ENCODE measurements around the gene FRK. TPM values are rescaled to one million over a fixed set of nuclear protein-coding genes. Genes with fewer than 3 reads are reported as not detected.
"Not testable (repeated sequence)": the region's sequence is repeated elsewhere in the genome, so short reads cannot be mapped to it uniquely, and the experiment has no call there.

The FRK gene
- polyA plus RNA-seq, 1 donor from 2014 or later, result 0.04 TPM

- H3K4me1 Mint-ChIP-seq, result no peaks in the 10 kb centered on the region
- peaks cover 1% of the 10 kb centered on the region for H3K27me3 Mint-ChIP-seq
- H3K4me3 Mint-ChIP-seq, result no peak overlapping the region
- no peaks in the 10 kb centered on the region for H3K9me3 Mint-ChIP-seq
- no peaks in the 10 kb centered on the region for H3K36me3 Mint-ChIP-seq
- no peak overlapping the region for H3K27ac Mint-ChIP-seq
Measured at GRCh38 chr6:115977220-115977619, 83.5 kb downstream of the FRK start.

GRCh38 chr6:115976321-115976870 is 84.3 kb downstream of the FRK start:
- peaks cover 1% of the 10 kb centered on the region for H3K27me3 Mint-ChIP-seq
- H3K4me3 Mint-ChIP-seq, result no peak overlapping the region
- no peaks in the 10 kb centered on the region for H3K9me3 Mint-ChIP-seq
- H3K36me3 Mint-ChIP-seq, result no peaks in the 10 kb centered on the region
- H3K4me1 Mint-ChIP-seq, result no peaks in the 10 kb centered on the region
- H3K27ac Mint-ChIP-seq, result no peak overlapping the region

- H3K36me3 Mint-ChIP-seq, result no peaks in the 10 kb centered on the region
- no peak overlapping the region for H3K4me3 Mint-ChIP-seq
- H3K9me3 Mint-ChIP-seq, result no peaks in the 10 kb centered on the region
- H3K4me1 Mint-ChIP-seq, result no peaks in the 10 kb centered on the region
- H3K27ac Mint-ChIP-seq, result no peak overlapping the region
- H3K27me3 Mint-ChIP-seq, result peaks cover 1% of the 10 kb centered on the region
Measured at GRCh38 chr6:115972679-115973078, 88.0 kb downstream of the FRK start.

GRCh38 chr6:115971785-115972184 is 88.9 kb downstream of the FRK start:
- Mint-ChIP-seq H3K36me3 (no peaks in the 10 kb centered on the region), H3K9me3 (no peaks in the 10 kb centered on the region), H3K27me3 (peaks cover 1% of the 10 kb centered on the region), H3K4me3 (no peak overlapping the region), H3K27ac (no peak overlapping the region), H3K4me1 (no peaks in the 10 kb centered on the region)

GRCh38 chr6:115969930-115970273 is 90.8 kb downstream of the FRK start:
- Mint-ChIP-seq H3K27me3 (peaks cover 1% of the 10 kb centered on the region), H3K4me3 (no peak overlapping the region), H3K36me3 (no peaks in the 10 kb centered on the region), H3K4me1 (no peaks in the 10 kb centered on the region), H3K9me3 (no peaks in the 10 kb centered on the region), H3K27ac (no peak overlapping the region)

- Mint-ChIP-seq H3K4me3 (no peak overlapping the region), H3K27me3 (peaks cover 1% of the 10 kb centered on the region), H3K4me1 (no peaks in the 10 kb centered on the region), H3K27ac (no peak overlapping the region), H3K36me3 (no peaks in the 10 kb centered on the region), H3K9me3 (no peaks in the 10 kb centered on the region)
Measured at GRCh38 chr6:115969207-115969929, 91.3 kb downstream of the FRK start.

GRCh38 chr6:115960286-115960685 is 100.4 kb downstream of the FRK start:
- H3K27me3 Mint-ChIP-seq, H3K4me3 Mint-ChIP-seq, H3K27ac Mint-ChIP-seq, H3K9me3 Mint-ChIP-seq, H3K4me1 Mint-ChIP-seq, H3K36me3 Mint-ChIP-seq: not testable (repeated sequence)

- no peaks in the 10 kb centered on the region for H3K27me3 Mint-ChIP-seq
- H3K4me1 Mint-ChIP-seq, result no peaks in the 10 kb centered on the region
- H3K9me3 Mint-ChIP-seq, result no peaks in the 10 kb centered on the region
- H3K27ac Mint-ChIP-seq, result no peak overlapping the region
- no peak overlapping the region for H3K4me3 Mint-ChIP-seq
- no peaks in the 10 kb centered on the region for H3K36me3 Mint-ChIP-seq
Measured at GRCh38 chr6:115958958-115959357, 101.7 kb downstream of the FRK start.

- H3K4me1 Mint-ChIP-seq, result no peaks in the 10 kb centered on the region
- no peak overlapping the region for H3K27ac Mint-ChIP-seq
- H3K27me3 Mint-ChIP-seq, result no peaks in the 10 kb centered on the region
- no peak overlapping the region for H3K4me3 Mint-ChIP-seq
- H3K9me3 Mint-ChIP-seq, result peaks cover 2 to 4% (median 4%) of the 10 kb centered on the region in 3 donors
- no peaks in the 10 kb centered on the region for H3K36me3 Mint-ChIP-seq
Measured at GRCh38 chr6:115954740-115955139, 106.0 kb downstream of the FRK start.

- H3K27ac Mint-ChIP-seq, result no peak overlapping the region
- no peaks in the 10 kb centered on the region for H3K4me1 Mint-ChIP-seq
- H3K9me3 Mint-ChIP-seq, result peaks cover 4 to 6% (median 4%) of the 10 kb centered on the region in 3 donors
- H3K36me3 Mint-ChIP-seq, result no peaks in the 10 kb centered on the region
- no peak overlapping the region for H3K4me3 Mint-ChIP-seq
- H3K27me3 Mint-ChIP-seq, result no peaks in the 10 kb centered on the region
Measured at GRCh38 chr6:115948751-115949150, 111.9 kb downstream of the FRK start.

- Mint-ChIP-seq H3K36me3 (no peaks in the 10 kb centered on the region), H3K9me3 (peaks cover 4 to 6% (median 4%) of the 10 kb centered on the region in 3 donors), H3K27me3 (no peaks in the 10 kb centered on the region), H3K27ac (no peak overlapping the region), H3K4me1 (no peaks in the 10 kb centered on the region), H3K4me3 (no peak overlapping the region)
Measured at GRCh38 chr6:115947966-115948541, 112.6 kb downstream of the FRK start.

- Mint-ChIP-seq H3K4me3 (no peak overlapping the region), H3K4me1 (no peaks in the 10 kb centered on the region), H3K27ac (no peak overlapping the region), H3K9me3 (peaks cover 4 to 6% (median 4%) of the 10 kb centered on the region in 3 donors), H3K27me3 (no peaks in the 10 kb centered on the region), H3K36me3 (no peaks in the 10 kb centered on the region)
Measured at GRCh38 chr6:115945812-115946211, 114.9 kb downstream of the FRK start.

GRCh38 chr6:115945306-115945705 is 115.4 kb downstream of the FRK start:
- no peaks in the 10 kb centered on the region for H3K4me1 Mint-ChIP-seq
- H3K9me3 Mint-ChIP-seq, result peaks cover 3 to 6% (median 4%) of the 10 kb centered on the region in 3 donors
- H3K4me3 Mint-ChIP-seq, result no peak overlapping the region
- no peaks in the 10 kb centered on the region for H3K36me3 Mint-ChIP-seq
- H3K27me3 Mint-ChIP-seq, result no peaks in the 10 kb centered on the region
- no peak overlapping the region for H3K27ac Mint-ChIP-seq

GRCh38 chr6:115944829-115945228 is 115.9 kb downstream of the FRK start:
- not testable (repeated sequence) for H3K4me3 Mint-ChIP-seq, H3K36me3 Mint-ChIP-seq, H3K27ac Mint-ChIP-seq, H3K4me1 Mint-ChIP-seq, H3K27me3 Mint-ChIP-seq, H3K9me3 Mint-ChIP-seq

- H3K36me3 Mint-ChIP-seq, H3K4me1 Mint-ChIP-seq, H3K27me3 Mint-ChIP-seq, H3K27ac Mint-ChIP-seq, H3K4me3 Mint-ChIP-seq, H3K9me3 Mint-ChIP-seq: not testable (repeated sequence)
Measured at GRCh38 chr6:115937502-115937901, 123.2 kb downstream of the FRK start.

GRCh38 chr6:115935361-115935760 is 125.3 kb downstream of the FRK start:
- no peaks in the 10 kb centered on the region for H3K4me1 Mint-ChIP-seq
- H3K27me3 Mint-ChIP-seq, result no peaks in the 10 kb centered on the region
- H3K9me3 Mint-ChIP-seq, result peaks cover 0 to 3% (median 2%) of the 10 kb centered on the region in 3 donors
- no peaks in the 10 kb centered on the region for H3K36me3 Mint-ChIP-seq
- no peak overlapping the region for H3K27ac Mint-ChIP-seq
- no peak overlapping the region for H3K4me3 Mint-ChIP-seq

Measured in IgD-negative memory B cell (primary cell).